RPMI8226 (cell line): Measurements from ENCODE around the gene BRSK2.
"Not testable (repeated sequence)": the region's sequence is repeated elsewhere in the genome, so short reads cannot be mapped to it uniquely, and the experiment has no call there.

Experiments used
- DNase-seq: peaks from one replicate; pipeline ENCODE4 v3.0.0-alpha.2; 2015

Gene BRSK2

DNA sequence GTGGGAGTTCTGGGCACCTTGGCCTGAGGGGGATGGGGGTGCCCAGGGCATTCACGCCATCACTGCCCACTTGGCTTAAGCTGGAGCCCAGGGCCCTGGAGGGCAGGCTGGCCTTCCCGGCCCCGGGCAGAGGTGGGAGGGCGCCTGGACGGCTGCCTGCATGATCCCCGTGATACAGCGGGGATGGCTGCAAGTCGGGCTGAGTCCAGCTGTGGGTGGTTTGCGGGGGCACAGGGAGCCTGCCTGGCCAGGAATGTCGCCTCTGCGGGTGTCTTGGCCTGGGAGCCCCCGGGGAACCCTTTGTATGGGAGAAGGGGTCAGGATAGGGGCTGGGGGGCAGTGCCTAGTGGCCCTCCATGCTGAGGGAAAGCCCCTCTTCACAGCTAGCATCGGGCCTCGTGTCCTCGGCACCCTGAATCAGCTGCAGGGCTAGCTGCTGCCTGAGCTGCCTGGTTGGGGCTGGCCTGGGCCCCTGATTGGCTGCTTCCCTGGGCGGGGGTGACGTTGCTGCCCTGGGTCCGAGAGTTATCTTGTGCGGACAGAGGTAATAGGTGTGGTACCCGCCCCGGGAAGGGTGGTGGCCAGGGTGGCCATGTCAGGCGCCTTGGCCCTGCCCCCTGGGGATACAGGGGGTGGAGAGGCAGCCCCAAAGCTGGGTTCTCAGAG is 8.3 kb downstream of the BRSK2 start:
- DNase-seq, result no peak

DNA sequence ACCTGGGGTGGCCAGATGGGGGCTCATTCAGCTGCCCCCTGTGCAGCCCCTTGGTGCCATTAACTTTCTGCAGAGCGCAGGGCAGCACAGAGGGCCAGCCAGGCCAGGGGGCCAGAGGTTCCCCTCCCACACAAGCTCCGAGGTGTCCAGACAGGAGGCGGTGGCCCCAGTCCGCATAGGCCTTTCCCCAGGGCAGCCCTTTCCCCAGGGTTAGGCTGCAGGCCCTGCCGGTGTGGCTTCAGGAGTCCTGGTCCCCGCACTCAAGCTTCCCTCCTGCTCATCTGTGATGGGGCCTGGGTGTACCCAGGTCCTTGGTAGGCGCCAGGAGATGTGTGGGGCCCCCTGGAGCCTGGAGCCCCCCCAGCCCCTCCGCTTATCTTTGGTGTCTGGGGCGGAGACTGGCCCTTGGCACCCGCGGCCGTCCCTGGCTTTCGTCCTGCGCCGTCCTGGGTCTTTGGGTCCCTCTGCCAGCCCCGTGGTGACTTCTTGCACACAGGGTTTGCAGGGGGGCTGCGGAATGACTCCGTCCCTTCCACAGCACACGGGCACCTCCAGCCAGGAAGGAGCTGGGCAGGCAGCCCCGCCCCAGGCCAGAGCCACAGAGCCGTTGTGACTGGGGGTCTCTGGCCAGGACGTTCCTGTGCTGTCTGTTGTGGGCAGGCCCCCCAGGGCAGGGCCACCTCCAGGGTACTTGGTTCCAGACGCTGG is 8.9 kb downstream of the BRSK2 start:
- DNase-seq, result no peak

DNA sequence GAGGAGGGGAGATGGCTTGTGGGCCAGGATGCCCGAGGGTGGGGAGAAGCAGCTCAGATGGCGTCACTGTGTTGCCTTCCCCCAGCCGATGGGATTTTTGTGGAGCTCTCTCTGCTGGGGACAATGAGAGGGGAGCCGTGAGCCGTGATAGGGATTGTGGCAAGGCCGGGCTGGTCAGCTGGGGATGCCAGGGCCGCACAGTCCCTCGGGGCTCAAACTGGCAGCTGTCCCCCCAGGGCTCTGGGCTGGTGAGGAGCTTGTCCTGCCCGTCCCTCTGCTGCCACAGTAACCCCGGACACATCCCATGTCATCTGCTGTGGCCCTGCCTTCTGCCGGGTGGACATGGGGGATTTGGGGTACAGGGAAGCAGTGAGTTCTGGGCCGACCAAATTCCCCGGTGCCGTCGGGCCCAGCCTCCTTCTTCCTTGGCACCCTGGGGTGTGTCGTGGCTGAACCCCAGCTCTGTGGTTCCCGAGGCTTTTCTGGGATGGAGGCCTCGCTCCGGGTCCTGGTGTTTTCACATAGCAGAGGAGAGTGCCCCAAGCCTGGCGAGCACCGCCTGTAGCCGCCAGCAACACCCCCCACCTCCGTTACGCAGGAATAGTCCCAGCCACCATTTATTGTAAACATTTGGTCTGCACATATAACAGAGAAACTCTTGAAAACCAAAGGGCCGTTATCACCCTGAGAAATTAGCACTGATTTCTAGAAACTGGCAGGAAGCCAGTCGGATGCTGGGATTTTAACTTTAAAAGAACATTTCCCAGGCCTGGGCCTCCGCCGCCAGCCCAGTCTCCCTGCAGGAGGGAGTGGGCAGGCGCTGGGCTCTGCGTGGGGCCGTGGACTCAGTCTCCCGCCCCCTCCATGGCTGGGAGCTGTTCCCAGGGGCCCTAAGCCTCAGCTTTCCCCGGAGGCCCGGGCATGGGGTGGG is 9.9 kb downstream of the BRSK2 start:
- DNase-seq, result no peak

DNA sequence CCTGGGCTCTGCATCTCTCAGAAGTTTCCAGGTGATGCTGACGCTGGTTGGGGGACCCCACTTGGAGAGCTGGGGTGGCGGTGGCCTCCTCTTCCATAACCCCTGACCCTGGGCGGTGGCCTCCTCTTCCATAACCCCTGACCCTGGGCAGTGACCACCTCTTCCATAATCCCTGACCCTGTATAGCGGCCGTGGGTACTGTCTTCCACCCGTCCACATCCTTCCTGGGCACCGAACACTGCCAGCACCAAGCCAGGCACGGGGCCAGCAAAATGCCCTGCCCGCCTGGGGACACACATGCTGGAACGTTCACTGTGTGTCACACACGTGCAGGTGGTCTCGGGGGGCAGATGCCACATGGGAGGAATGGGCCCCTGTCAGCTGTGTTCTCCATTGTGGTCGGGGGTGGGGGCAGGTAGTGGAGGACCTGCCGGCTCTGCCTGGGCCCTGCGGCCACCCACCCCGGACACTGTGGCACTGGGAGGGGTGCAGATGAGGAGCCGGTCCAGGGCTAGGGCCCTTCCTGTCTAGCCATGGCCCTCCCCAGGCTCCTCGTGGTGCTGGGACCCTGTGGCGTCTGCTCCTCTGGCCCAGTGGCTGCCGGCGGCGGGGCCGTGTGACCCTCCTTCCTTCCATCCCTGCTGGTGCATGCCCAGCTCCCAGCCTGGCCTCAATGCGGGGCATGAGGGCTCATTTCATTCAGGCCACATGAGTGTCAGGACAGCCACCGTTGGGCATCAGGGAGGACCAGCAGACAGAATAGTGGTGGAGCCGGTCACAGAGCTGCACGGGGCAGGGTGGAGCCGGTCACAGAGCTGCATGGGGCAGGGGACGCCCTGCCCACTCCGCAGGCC is 10.8 kb downstream of the BRSK2 start:
- no peak for DNase-seq

DNA sequence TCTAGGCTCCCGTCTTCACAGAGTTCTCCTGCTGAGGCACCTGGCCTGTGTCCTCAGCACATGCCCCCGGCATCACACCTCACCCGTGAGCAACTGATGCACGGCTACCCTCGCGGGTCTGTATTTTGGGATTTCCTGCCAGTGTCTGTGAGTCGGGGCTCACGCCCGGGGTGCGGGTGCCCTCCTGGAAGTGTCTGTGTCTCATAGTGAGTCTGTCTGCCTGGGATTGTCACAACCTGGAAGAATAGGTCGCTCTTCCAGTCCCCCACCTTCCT is 11.4 kb downstream of the BRSK2 start:
- no peak for DNase-seq

DNA sequence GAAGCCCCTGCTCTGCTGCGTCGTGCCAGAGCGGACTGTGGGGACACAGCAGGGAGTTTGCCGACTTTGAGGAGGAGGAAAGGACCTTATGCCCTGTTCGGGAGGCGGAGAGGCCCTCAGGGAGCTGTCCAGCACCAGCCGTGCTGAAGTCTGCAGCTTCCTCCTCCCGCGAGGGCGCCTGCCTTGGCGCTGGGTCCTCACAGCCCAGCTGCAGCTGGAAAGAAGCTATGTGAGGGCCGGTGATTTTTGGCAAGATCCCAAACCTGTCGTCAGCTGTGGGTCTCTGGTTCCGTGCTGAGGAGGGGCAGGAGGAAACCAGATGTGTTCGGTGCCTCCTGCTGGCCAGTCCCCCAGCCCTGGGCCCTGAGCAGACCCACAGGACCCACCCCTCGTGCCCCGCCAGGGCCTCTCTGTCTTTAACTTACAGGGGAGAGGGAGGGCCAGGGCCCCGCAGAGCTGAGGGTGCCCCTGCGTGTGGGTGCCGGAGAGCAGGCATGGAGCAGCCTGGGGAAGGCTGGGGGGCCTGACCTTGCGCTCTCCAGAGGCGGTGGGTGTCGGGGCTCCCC is 12.0 kb downstream of the BRSK2 start:
- DNase-seq, result peak; percentile 80

DNA sequence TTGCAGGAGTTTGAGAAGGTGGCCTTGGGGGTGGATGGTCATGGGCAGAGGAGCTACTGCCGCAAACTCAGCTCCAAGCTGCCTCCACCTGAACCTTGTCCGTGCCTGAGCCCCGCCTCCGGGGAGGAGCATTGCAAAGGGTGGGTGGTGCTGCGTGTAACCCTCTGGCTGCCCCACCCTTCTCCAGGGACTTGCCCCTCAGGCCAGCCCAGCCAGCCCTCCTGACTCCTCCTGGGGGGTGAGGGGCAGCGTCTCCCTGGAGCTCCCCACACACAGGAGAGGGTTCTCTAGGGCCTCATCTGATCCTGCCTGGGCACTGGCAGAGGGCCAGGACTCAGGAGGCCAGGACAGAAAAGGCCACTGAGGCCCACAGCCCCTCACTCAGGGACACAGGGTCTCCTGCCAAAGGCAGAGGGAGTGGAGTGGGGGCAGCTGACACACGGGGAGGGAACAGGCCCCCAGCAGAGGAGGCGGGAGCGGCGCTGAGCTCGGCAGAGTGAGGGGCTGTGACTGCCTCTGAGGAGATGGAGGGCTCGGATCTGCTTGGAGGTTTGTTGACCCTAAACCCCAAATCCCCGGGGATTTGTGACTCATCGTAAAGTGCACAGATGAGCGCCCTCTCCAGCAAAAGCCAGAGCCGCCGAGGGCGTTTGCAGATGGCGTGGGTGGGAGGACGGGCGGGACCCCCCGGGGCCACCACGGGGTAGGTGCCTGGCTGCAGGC is 12.8 kb downstream of the BRSK2 start:
- no peak for DNase-seq

DNA sequence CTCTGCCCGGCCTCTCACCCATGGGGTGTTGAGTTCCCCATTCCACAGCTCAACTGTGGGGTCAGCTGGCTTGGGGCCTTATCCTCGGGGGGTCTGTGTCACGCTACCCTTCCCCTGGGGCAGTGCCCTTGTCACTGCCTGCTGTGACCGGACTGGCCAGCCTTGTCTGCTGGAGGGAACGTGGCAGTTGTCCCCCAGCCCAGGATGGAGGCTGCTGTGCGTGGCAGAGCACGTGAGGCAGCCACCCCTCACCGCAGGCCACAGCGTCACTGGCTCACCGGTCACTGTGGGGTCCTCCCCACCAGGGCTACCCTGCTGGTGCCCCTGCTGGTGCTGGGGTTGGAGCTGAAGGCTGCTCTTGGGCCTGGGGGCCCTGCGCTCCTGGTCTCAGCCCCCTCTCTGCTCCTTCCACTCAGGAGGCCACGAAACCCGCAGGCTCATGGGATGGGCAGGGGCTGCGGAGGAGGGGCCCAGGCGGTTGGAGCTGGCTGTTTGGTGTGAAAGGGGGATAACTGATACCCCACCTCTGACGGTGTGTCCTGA is 13.4 kb downstream of the BRSK2 start:
- DNase-seq, result no peak

DNA sequence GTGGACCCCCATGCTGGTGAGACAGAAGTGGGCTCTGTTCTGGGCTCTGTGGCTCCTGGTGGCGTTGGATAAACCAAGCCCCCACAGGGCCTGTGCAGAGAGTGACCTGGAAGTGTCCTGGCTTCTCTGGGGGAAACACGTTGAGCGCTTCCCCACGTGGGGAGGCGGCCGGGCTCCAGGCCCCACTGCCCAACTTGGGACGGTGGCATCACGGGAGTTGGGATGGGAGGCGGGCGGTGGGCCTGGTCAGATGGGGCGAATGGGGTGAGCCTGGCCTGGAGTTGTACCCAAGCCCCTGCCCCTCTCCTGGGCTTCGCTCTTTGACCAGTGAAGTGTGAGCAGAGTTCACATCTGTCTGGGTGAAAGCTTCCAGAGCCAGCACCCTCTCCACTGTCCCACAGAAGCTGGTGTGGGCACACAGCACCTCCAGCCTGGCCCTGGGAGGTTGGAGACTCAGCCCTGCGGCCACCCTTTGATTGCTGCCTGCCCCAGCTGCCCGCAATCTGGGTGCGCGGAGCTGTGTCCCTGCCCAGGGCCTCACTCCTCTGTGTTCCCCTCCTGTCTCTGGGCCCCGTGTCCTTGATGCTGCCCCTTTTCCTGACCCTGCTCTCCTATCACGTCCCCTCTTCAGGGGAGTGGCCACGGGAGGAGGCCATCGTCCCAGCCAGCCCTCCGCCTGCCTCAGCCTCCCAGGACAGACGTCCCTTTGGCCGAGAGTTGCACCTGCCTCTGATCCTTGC is 14.2 kb downstream of the BRSK2 start:
- no peak for DNase-seq

DNA sequence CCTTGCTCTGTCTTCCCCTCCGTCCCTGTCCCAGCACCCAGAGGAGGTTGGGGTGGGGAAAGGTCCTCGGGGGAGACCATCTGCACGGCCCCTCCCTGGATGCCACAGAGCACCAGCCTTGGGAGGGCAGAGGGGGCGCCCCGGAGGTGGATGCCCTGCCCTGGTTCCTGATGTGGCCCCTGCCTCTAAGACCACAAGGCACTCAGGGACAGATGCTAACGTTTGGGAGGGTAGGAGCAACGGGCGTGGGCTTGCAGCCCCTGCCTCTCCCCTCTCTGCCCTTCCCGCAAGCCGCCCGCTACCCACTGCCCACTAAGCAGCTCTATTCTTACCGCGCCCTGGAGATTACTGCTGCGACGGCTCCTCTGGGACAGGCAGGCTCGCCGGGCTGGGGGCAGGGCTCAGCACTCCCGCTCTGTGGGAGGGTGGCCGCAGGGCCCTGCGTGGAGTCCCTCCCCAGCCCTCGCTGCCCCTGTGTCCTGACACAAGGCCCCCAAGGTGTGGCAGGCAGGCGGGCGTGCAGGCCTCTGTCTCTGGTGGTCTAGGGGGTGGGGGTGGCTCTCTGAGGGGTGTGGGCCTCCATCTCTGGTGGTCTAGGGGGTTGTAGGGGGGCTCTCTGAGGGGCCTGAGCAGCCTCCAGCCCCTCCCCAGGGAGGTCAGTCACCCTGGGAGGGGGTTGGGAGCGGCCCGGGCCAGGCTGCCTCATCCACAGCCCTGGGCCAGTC is 14.9 kb downstream of the BRSK2 start:
- DNase-seq, result no peak

DNA sequence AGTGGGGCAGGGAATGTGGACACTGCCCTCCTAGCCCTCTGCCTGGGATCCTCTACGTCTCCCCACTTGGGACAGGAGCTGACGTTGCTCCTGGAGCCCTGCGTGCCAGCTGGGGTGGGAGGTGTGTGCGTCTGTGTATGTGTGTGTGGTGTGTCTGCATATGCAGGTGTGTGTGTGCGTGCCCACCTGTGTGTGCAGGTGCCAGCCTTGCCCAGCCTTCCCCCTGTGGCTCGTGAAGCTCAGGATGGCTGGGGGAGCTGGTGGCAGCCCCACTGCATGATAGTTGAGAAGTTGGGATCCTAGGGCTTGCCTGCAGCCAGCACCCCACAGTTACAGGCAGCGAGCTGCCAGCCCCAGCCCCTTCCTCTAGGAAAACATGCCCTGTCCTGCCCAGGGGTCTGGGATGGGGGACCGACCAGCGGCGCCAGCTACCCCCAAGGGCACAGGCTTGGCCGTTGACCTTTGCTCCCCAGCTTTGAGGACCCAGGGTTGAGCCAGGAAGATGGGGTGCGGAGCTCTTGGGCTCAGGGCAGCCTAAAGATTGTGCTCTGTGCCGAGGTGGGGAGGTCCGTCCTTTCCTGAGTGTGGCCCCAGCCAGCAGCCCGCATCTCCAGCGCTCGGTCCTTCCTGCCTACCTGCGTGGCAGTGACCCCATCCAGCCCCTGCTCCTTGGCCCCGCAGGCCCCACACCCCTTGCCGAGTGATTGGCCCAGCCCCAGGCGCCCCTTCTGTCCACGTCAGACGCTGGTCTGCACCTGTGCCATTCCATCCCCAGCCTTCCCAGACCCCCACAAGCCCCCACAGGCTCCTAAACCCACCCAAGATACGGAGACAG is 15.7 kb downstream of the BRSK2 start:
- DNase-seq, result no peak

DNA sequence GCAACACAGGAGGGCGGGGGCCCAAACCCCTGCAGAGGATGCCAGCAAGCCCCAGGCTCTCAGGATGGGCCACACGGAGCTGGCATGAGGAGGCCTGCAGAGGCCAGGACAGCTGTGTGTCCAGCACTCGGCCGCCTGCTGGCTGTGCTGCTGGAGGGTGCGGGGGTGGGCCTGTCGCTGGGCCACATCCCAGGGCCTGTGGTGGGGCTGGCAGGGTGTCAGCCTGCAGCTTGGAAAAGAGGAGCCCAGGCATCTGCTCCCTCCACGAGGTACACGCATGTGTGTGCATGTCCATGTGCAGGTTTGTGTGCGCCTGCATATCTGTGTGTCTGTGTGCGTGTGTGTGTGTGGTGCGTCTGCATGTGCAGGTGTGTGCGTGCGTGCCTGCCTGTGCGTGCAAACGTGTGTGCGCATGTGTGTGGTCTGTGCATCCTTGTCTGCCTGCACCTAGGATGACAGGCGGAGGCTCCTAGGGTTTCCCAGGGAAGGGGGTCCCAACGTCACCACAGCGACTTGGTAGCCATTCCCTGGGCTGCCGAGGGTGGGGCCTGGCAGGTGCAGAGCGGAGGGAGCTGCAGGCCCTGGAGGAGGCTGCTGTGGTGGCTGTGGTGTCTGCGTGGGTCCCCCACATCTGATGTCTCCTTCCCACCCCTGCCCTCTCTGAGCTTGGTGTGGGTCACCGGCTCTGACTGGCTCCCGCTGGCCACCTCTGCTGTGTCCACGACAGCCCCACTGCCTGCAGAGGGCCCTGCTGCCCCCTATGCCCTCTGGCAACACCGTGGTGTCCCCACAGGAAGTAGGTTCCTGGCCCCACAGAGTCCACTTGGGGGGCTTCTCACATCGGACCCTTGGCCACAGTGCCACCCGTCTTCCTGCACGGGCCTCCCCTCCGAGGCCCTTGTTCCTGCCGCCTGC is 17.1 kb downstream of the BRSK2 start:
- no peak for DNase-seq

DNA sequence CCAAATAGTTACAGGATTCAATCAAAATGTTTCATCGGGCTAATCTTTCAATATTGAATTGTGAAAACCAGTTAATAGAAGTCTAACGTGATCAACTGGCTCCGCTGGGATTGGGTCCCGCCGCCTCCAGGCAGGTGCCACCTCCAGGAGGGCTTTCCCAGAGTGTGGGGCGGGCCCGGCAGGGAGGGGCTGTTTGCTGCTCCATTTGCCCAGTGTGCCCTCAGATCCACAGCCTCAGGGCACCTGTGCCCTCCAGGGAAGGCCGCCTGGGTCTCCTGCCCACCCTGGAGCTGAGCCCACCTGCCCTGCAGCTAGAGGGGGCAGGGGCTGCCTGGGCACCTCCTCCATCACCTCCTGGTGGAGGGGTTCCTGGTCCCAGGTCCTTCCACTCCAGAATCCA is 17.9 kb downstream of the BRSK2 start:
- no peak for DNase-seq

DNA sequence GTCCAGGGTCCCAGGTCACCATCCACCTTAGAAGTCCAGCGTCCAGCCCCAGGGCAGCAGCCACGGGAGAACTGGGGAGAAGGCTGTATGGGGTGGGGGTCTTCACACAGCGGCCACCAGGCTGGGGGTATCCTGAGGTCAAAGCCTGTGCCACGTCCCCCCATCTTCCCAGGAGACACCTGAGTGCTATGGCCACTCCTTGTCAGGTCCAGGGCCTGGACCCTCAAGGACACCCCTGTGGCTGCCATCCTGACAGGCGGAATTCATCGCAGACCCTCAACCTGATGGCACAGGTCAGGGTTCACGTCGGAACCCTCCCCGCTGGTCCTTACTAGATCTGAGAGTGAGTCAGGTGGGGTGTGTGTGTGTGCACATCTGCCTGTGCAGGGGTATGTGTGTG is 18.6 kb downstream of the BRSK2 start:
- no peak for DNase-seq

DNA sequence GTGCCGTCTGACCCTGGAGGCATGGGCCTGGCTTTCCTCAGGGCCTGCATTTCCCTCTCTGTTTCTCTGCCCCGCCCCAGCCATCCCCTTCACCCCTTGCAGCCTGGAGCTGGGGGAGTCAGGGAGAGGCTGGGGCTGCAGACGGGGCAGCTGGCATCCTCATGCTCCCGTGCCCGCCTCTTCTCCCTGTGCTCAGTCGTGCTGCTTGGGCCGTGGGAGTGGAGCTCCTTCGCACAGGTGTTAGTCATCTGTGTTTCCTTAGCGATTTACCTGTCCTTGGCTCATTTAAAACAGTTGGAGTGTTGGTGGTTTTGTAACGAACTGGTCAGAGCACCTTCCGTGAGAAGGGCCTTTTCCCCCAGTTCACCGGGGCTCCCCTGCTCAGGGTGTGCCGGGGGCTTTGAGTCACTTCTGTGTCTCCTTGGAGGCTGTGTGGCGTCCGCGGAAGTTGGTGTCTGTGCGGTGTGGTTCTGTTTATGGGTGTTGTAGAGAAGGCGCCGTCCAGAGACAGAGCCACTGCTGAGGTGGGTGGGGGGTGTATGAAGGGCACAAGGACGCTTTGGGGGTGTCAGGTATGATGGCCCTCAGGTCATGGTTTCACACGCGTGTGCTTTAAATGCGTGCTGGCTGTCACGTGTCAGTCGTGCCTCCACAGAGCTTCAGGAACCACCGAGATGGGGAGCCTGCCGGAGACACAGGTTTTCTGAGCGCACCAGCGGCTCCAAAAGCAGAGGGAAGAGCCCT is 19.5 kb downstream of the BRSK2 start:
- DNase-seq, result no peak

DNA sequence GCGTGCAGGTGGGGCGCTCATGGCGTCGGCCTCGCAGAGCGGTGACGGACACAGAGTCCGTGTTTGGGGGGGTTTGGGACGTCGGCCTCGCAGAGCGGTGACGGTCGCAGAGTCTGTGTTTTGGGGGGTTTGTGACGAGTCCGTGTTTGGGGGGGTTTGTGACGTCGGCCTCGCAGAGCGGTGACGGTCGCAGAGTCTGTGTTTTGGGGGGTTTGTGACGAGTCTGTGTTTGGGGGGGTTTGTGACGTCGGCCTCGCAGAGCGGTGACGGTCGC is 20.1 kb downstream of the BRSK2 start:
- not testable (repeated sequence) for DNase-seq
